ENCODE results near the gene LKAAEAR1.
"Not testable (repeated sequence)": the region's sequence is repeated elsewhere in the genome, so short reads cannot be mapped to it uniquely, and the experiment has no call there.

LKAAEAR1 gene

GRCh38 chr20:64099086-64099786 lies 15.0 kb upstream of the LKAAEAR1 start:
- H2AFZ ChIP-seq (ENCODE audit: low read depth, low read length): no peak overlapping the region
- H3K27me3 ChIP-seq (ENCODE audit: insufficient read depth, low read length): peaks cover 40% of the 10 kb centered on the region
- no peaks in the 10 kb centered on the region for H3K9me3 ChIP-seq (ENCODE audit: low read length)
- no peaks in the 10 kb centered on the region for H3K4me1 ChIP-seq (ENCODE audit: insufficient read depth, low read length)
- H3K36me3 ChIP-seq (ENCODE audit: insufficient read depth, low read length): no peaks in the 10 kb centered on the region
- no peak overlapping the region for H3K4me3 ChIP-seq (ENCODE audit: low read length)

DNA sequence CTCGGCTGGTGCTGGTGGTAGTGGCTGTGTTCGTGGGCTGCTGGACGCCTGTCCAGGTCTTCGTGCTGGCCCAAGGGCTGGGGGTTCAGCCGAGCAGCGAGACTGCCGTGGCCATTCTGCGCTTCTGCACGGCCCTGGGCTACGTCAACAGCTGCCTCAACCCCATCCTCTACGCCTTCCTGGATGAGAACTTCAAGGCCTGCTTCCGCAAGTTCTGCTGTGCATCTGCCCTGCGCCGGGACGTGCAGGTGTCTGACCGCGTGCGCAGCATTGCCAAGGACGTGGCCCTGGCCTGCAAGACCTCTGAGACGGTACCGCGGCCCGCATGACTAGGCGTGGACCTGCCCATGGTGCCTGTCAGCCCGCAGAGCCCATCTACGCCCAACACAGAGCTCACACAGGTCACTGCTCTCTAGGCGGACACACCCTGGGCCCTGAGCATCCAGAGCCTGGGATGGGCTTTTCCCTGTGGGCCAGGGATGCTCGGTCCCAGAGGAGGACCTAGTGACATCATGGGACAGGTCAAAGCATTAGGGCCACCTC lies 14.3 kb upstream of the LKAAEAR1 start:
- H3K27me3 ChIP-seq (ENCODE audit: insufficient read depth, low read length): peaks cover 39% of the 10 kb centered on the region
- H3K36me3 ChIP-seq (ENCODE audit: insufficient read depth, low read length): no peaks in the 10 kb centered on the region
- H3K9me3 ChIP-seq (ENCODE audit: low read length): no peaks in the 10 kb centered on the region
- no peak overlapping the region for H2AFZ ChIP-seq (ENCODE audit: low read depth, low read length)
- no peak overlapping the region for H3K4me3 ChIP-seq (ENCODE audit: low read length)
- H3K4me1 ChIP-seq (ENCODE audit: insufficient read depth, low read length): no peaks in the 10 kb centered on the region

DNA sequence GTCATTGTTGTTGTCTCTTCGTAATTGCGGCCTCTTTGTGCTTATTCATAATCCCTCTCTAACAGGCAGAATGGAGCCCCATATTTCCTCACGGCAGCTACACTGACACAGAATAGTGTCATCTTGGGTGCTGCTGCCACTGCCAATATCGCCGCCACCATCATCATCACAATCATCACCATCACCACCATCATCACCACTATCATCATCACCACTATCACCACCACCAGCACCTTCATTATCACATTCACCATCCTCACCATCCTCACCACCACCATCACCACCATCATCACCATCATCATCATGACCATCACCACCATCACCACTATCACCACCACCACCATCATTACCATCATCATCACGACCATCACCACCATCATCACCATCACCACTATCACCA lies 12.3 kb upstream of the LKAAEAR1 start:
- no peaks in the 10 kb centered on the region for H3K9me3 ChIP-seq (ENCODE audit: low read length)
- no peak overlapping the region for H3K4me3 ChIP-seq (ENCODE audit: low read length)
- peaks cover 20% of the 10 kb centered on the region for H3K27me3 ChIP-seq (ENCODE audit: insufficient read depth, low read length)
- H3K4me1 ChIP-seq (ENCODE audit: insufficient read depth, low read length): peaks cover 10% of the 10 kb centered on the region
- no peak overlapping the region for H2AFZ ChIP-seq (ENCODE audit: low read depth, low read length)
- no peaks in the 10 kb centered on the region for H3K36me3 ChIP-seq (ENCODE audit: insufficient read depth, low read length)

- H3K36me3 ChIP-seq (ENCODE audit: insufficient read depth, low read length): no peaks in the 10 kb centered on the region
- no peak overlapping the region for H3K4me3 ChIP-seq (ENCODE audit: low read length)
- peaks cover 14% of the 10 kb centered on the region for H3K4me1 ChIP-seq (ENCODE audit: insufficient read depth, low read length)
- no peaks in the 10 kb centered on the region for H3K9me3 ChIP-seq (ENCODE audit: low read length)
- no peak overlapping the region for H2AFZ ChIP-seq (ENCODE audit: low read depth, low read length)
- peaks cover 14% of the 10 kb centered on the region for H3K27me3 ChIP-seq (ENCODE audit: insufficient read depth, low read length)
These were observed 11.7 kb upstream of the LKAAEAR1 start for GRCh38 chr20:64095927-64096326.

DNA sequence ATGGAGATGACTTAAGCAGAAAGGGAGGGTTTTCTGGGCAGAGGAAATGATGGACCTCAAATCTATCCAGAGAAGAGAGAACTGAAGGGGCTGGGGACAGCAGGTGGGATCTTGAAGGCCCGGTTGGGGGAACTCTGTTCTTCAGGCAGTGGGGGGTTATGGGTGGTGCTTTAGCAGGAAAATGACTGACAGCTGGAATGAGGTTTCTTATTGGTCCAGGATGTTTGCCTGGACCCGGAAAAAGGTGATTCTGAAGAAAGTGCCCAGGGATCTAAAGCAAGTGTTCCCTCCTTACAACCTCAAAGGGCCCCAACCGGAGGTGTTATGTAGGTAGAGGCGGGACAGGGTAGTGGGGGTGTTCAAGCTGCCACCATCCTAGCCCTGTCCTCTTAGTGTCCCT lies 11.3 kb upstream of the LKAAEAR1 start:
- Histone ChIP-seq H3K27me3 (ENCODE audit: insufficient read depth, low read length) (peaks cover 9% of the 10 kb centered on the region), H3K9me3 (ENCODE audit: low read length) (no peaks in the 10 kb centered on the region), H2AFZ (ENCODE audit: low read depth, low read length) (no peak overlapping the region), H3K4me1 (ENCODE audit: insufficient read depth, low read length) (peaks cover 14% of the 10 kb centered on the region), H3K4me3 (ENCODE audit: low read length) (no peak overlapping the region), H3K36me3 (ENCODE audit: insufficient read depth, low read length) (no peaks in the 10 kb centered on the region)

GRCh38 chr20:64093013-64093503 lies 8.9 kb upstream of the LKAAEAR1 start:
- Histone ChIP-seq H3K27me3 (ENCODE audit: insufficient read depth, low read length) (peaks cover 18% of the 10 kb centered on the region), H3K4me1 (ENCODE audit: insufficient read depth, low read length) (peaks cover 18% of the 10 kb centered on the region), H3K9me3 (ENCODE audit: low read length) (no peaks in the 10 kb centered on the region), H3K36me3 (ENCODE audit: insufficient read depth, low read length) (no peaks in the 10 kb centered on the region), H2AFZ (ENCODE audit: low read depth, low read length) (no peak overlapping the region), H3K4me3 (ENCODE audit: low read length) (no peak overlapping the region)

- H3K9me3 ChIP-seq (ENCODE audit: low read length): peaks cover 2% of the 10 kb centered on the region
- no peak overlapping the region for H2AFZ ChIP-seq (ENCODE audit: low read depth, low read length)
- H3K36me3 ChIP-seq (ENCODE audit: insufficient read depth, low read length): no peaks in the 10 kb centered on the region
- H3K4me1 ChIP-seq (ENCODE audit: insufficient read depth, low read length): peaks cover 18% of the 10 kb centered on the region
- H3K27me3 ChIP-seq (ENCODE audit: insufficient read depth, low read length): peaks cover 18% of the 10 kb centered on the region
- H3K4me3 ChIP-seq (ENCODE audit: low read length): no peak overlapping the region
These were observed 8.2 kb upstream of the LKAAEAR1 start for GRCh38 chr20:64092258-64093012.

DNA sequence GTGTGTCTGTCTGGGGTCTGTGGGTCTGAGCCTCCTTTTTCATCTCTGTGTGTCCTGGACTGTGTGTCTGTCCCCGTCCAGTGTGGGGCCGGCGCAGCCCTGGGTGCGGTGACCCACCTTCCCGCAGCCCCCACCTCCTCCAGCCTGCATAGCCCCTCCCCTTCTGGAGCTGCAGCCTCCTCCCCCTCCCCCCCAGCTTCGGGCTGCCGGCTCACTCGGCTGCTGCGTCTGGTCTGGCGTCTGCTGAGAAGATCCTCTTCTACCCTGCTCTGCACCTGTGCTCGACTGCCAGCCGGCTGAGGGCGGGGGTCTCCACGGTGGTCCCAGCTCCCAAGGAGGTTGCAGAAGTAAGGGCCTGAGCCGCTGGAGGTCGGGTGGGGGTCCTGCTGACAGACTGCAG lies 7.6 kb upstream of the LKAAEAR1 start:
- H3K36me3 ChIP-seq (ENCODE audit: insufficient read depth, low read length): no peaks in the 10 kb centered on the region
- H3K27me3 ChIP-seq (ENCODE audit: insufficient read depth, low read length): peaks cover 20% of the 10 kb centered on the region

DNA sequence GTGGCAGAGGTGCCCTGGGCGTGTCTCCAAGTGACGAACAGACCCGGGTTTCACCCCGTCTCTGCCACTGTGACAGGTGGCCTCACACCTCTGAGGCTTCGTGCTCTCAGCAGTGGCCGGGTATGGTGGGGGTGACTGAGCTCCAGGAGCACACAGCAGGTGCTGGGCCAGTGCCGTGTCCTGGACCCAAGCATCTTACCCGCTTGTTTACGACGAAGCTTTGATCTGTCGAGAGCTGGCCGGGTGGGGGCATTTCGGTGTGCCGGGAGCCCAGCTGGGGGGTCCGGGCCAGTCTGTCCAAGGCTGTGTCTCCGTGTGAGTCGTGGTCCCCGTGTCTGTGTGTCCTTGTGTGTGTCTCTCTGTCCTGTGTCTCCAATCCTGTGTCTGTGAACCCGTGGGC lies 7.1 kb upstream of the LKAAEAR1 start:
- Histone ChIP-seq H3K4me3 (ENCODE audit: low read length) (no peak overlapping the region), H3K4me1 (ENCODE audit: insufficient read depth, low read length) (peaks cover 18% of the 10 kb centered on the region), H3K36me3 (ENCODE audit: insufficient read depth, low read length) (no peaks in the 10 kb centered on the region), H2AFZ (ENCODE audit: low read depth, low read length) (no peak overlapping the region), H3K9me3 (ENCODE audit: low read length) (peaks cover 5% of the 10 kb centered on the region), H3K27me3 (ENCODE audit: insufficient read depth, low read length) (peaks cover 23% of the 10 kb centered on the region)

More for the DNA sequence above, 7.6 kb upstream of the LKAAEAR1 start:
- Histone ChIP-seq H3K4me1 (ENCODE audit: insufficient read depth, low read length) (peaks cover 18% of the 10 kb centered on the region), H2AFZ (ENCODE audit: low read depth, low read length) (no peak overlapping the region), H3K9me3 (ENCODE audit: low read length) (peaks cover 3% of the 10 kb centered on the region), H3K4me3 (ENCODE audit: low read length) (no peak overlapping the region)

- no peak overlapping the region for H3K4me3 ChIP-seq (ENCODE audit: low read length)
- H3K4me1 ChIP-seq (ENCODE audit: insufficient read depth, low read length): peaks cover 18% of the 10 kb centered on the region
- peaks cover 35% of the 10 kb centered on the region for H3K27me3 ChIP-seq (ENCODE audit: insufficient read depth, low read length)
- H2AFZ ChIP-seq (ENCODE audit: low read depth, low read length): no peak overlapping the region
- H3K36me3 ChIP-seq (ENCODE audit: insufficient read depth, low read length): no peaks in the 10 kb centered on the region
- H3K9me3 ChIP-seq (ENCODE audit: low read length): peaks cover 13% of the 10 kb centered on the region
These were observed 6.0 kb upstream of the LKAAEAR1 start for GRCh38 chr20:64090165-64090564.

- not testable (repeated sequence) for H2AFZ ChIP-seq (ENCODE audit: low read depth, low read length); H3K4me3 ChIP-seq (ENCODE audit: low read length); H3K36me3 ChIP-seq (ENCODE audit: insufficient read depth, low read length)
- peaks cover 30% of the 10 kb centered on the region for H3K4me1 ChIP-seq (ENCODE audit: insufficient read depth, low read length)
- H3K27me3 ChIP-seq (ENCODE audit: insufficient read depth, low read length): peaks cover 51% of the 10 kb centered on the region
- H3K9me3 ChIP-seq (ENCODE audit: low read length): peaks cover 13% of the 10 kb centered on the region
These were observed 4.4 kb upstream of the LKAAEAR1 start for GRCh38 chr20:64088586-64088985.

GRCh38 chr20:64087226-64087825 lies 3.1 kb upstream of the LKAAEAR1 start:
- Histone ChIP-seq H3K9me3 (ENCODE audit: low read length) (peaks cover 13% of the 10 kb centered on the region), H3K27me3 (ENCODE audit: insufficient read depth, low read length) (peaks cover 57% of the 10 kb centered on the region)

DNA sequence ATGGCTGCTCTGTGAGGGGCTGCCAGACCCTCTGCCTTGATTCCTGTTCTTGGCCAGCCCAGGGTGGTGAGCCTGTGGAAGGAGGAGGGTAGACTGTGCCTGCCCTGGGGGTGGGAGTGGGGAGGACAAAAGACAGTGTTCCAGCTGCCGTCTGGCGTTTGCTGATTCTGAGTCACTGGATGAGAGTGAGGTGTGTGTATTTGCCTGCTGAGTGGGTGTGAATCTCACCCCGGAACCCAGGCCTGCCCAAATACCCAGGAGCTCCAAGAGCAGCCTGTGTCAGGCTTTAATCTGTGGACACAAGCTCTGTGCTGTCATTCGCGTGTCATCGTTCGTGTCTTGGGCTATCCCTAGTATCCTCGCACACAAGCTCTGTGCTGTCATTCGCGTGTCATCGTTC lies 2.6 kb upstream of the LKAAEAR1 start:
- H3K4me1 ChIP-seq (ENCODE audit: insufficient read depth, low read length): peaks cover 38% of the 10 kb centered on the region
- no peaks in the 10 kb centered on the region for H3K36me3 ChIP-seq (ENCODE audit: insufficient read depth, low read length)
- H2AFZ ChIP-seq (ENCODE audit: low read depth, low read length): no peak overlapping the region
- no peak overlapping the region for H3K4me3 ChIP-seq (ENCODE audit: low read length)
- peaks cover 57% of the 10 kb centered on the region for H3K27me3 ChIP-seq (ENCODE audit: insufficient read depth, low read length)
- peaks cover 13% of the 10 kb centered on the region for H3K9me3 ChIP-seq (ENCODE audit: low read length)

More at GRCh38 chr20:64087226-64087825, 3.1 kb upstream of the LKAAEAR1 start:
- H3K4me3 ChIP-seq (ENCODE audit: low read length); H3K36me3 ChIP-seq (ENCODE audit: insufficient read depth, low read length); H2AFZ ChIP-seq (ENCODE audit: low read depth, low read length): not testable (repeated sequence)
- peaks cover 36% of the 10 kb centered on the region for H3K4me1 ChIP-seq (ENCODE audit: insufficient read depth, low read length)

Measured in neuron (in vitro differentiated cells).